HG02759 (cell line): Measurements from ENCODE around the gene AGAP6.
"Not testable (repeated sequence)": the region's sequence is repeated elsewhere in the genome, so short reads cannot be mapped to it uniquely, and the experiment has no call there.

Experiments used
- ATAC-seq: cut with Tn5 transposase; IDR thresholded peaks from one replicate; pipeline ENCODE4 v1.9.1; 2021; ENCODE audit warnings: mild to moderate bottlenecking, moderate library complexity; ENCODE audit not compliant: unreplicated experiment

AGAP6 gene

DNA sequence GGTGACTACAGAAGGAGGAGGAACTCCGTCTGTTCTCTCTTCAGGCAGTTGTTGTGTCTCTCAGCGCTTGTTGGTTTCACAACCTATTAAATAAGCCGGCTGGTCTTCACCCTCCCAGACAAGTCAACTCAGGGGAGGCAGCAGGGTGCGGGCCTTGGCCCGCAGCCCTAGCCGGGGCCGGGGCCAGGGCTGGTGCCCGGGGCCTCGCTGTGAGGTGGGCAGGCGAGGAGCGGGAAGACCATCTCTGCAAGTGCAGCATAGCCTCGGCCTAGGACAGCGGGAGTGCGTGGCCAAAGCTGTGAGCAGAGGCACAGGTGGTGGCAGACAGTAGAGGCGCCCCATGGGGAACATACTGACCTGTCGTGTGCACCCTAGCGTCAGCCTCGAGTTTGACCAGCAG is at the start of gene AGAP6:
TSS of gene AGAP6 (plus strand) at position 31 of the 400 bp plus-strand sequence. CDS start at position 341, 310 bp downstream.
- ATAC-seq, result not testable (repeated sequence)

- peak; percentile 77 for ATAC-seq
Measured at GRCh38 chr10:49941447-49942338, 46.5 kb upstream of the AGAP6 start, which contains the start of the genes PARG and TIMM23B. Gene PARG, minus strand, starts transcription at chr10:49942027. Its CDS starts 302 bp downstream, at chr10:49941725. Gene TIMM23B, plus strand, starts transcription at chr10:49942053. Its CDS starts 142 bp downstream, at chr10:49942195.

DNA sequence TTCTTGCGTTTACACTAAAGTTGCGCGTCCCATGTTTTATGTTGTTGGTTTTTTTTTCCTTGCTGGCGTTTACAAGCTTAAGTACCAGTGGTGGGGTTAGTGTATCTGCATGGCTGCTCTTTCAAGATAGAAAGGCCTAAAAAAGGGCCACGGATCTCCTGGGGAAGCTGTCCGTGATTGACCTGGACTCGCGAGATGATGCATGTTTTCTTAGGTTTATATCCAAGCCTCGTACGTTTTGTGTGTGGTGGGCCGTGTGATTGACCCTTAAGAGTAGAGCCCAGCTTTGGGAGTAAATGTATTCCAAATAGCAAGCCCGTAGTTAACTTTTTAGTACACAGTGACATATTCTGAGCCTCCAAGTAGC is 45.9 kb upstream of the AGAP6 start:
- ATAC-seq, result peak; percentile 18

- ATAC-seq, result not testable (repeated sequence)
Measured at GRCh38 chr10:49943607-49944006, 44.6 kb upstream of the AGAP6 start.

DNA sequence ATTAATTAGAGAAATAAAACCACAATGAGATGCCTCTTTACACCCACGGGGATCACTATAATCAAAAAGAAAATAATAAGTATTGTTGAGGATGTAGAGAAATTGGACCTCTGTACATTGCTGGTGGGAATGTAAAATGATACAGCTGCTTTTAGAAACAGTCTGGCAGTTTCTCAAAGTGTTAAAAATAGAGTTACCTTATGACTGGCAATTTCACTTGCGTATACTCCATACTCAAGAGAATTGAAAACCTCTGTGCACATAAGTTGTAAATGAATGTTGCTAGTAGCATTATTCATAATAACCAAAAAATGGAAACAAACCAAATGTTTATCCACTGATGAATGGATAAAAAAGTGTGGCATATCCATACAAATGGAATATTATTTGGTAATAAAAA is 40.1 kb upstream of the AGAP6 start:
- peak; percentile 70 for ATAC-seq

DNA sequence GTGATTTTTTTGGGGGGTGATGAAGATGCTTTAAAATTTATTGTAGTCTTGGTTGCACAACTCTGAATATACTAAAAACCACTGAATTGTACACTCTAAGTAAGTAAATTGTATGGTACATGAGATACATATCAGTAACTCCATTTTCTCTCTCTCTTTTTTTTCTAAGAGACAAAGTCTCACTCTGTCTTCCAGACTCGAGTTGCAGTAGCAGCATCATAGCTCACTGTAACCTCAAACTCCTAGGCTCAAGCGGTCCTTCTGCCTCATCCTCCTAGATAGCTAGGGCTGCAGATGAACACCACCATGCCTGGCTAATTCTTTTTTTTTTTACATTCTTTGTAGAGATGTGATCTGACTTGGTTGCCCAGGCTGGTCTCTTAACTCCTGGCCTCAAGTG is 39.5 kb upstream of the AGAP6 start:
- ATAC-seq, result not testable (repeated sequence)

DNA sequence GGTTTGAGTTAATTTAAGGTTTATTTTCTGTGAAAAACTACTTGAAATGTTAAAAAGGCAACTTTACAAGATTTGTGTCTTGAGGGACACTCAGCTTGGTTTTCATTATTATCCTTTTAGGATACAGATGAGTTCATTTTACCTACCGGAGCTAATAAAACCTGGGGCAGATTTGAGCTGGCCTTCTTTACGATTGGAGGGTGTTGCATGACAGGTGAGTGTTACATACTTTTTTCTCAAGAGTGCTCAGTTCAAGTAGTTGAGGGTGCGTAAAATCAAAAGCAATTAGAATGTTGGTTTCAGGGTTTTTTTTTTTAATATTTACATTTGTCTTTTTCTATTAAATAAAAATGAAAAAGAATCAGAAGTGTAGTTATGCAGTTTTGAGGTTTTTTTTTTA is 36.2 kb upstream of the AGAP6 start:
- ATAC-seq, result not testable (repeated sequence)

GRCh38 chr10:49953122-49953521 is 35.1 kb upstream of the AGAP6 start:
- ATAC-seq, result not testable (repeated sequence)

DNA sequence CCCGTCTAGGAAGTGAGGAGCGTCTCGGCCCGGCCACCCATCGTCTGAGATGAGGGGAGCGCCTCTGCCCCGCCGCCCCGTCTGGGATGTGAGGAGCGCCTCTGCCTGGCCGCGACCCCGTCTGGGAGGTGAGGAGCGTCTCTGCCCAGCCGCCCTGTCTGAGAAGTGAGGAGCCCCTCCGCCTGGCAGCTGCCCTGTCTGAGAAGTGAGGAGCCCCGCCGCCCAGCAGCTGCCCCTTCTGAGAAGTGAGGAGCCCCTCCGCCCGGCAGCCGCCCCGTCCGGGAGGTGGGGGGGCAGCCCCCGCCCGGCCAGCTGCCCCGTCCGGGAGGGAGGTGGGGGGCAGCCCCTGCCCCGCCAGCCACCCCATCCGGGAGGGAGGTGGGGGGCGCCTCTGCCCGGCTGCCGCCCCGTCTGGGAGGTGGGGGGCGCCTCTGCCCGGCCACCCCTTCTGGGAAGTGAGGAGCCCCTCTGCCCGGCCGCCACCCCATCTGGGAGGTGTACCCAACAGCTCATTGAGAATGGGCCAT is 17.8 kb upstream of the AGAP6 start:
- not testable (repeated sequence) for ATAC-seq

DNA sequence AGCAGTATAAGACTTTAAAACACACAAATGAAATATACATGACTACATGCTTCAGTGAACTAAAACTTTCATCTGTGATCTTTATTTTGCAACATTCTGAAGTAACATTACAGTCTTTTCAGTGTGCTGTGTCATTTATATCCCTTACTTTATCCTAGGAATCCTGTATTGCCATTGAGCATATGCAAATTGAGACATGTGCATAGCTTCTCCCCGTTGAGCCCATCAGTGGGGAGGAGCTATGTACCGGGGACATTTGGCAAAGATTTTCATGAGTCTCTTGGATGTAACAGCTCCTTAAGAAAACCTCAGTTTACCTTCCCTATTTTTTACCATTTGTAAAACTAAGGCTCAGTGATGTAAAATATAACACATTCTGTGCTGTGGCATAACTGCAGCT is 16.7 kb upstream of the AGAP6 start:
- not testable (repeated sequence) for ATAC-seq

DNA sequence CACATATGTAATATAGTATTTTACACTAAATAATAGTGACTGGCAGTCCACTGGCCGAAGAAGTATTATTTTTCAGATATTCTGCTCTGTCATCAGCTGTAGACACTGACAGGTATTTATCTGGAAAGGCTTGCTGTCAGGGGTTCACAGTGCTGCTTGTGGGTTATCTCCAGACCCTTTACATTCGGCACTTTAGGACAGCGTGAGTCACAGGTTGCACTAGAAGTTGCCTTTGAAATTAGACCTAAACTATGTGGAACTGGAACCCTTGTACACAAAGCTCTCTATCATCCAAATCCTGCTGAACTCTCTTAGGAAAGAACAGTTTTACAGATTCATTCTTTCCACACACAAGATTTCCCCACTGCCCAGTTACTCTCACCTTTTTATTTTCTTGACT is 16.1 kb upstream of the AGAP6 start:
- ATAC-seq, result not testable (repeated sequence)

DNA sequence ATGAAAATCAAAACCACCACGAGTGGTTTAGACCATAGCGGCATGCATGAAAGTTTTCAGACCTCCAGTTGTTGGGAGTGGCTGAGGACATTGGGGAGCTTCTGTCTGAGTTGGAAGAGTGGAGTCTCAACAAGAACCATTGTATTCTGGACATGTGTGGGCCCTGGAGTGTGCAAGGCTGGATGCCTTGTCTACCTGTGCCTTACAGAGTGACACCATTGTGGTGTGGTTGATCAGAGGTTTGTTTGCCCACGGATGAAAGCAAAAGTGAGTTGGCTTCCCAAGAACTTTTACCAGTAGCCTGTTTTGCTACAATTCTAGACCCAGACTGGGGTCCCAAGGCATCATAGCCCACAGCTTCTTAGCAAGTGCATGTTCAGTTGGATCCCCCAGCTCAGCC is 10.4 kb upstream of the AGAP6 start:
- not testable (repeated sequence) for ATAC-seq

DNA sequence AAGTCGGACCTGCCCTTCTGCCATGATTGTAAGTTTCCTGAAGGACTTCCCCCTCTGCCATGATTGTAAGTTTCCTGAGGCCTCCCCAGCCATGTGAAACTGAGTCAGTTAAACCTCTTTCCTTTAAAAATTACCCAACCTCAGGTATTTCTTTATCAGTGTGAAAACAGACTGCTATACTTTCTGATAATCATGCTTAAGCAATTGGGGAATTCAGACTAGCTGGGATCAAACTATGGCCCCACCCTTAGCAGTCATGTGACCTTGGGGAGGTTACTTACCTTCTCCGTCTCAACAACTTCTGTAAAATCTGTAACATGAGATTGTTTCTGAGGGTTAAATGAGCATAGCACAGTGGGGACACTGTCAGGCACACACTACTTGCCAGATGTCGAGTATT is 999 bp upstream of the AGAP6 start:
- not testable (repeated sequence) for ATAC-seq

DNA sequence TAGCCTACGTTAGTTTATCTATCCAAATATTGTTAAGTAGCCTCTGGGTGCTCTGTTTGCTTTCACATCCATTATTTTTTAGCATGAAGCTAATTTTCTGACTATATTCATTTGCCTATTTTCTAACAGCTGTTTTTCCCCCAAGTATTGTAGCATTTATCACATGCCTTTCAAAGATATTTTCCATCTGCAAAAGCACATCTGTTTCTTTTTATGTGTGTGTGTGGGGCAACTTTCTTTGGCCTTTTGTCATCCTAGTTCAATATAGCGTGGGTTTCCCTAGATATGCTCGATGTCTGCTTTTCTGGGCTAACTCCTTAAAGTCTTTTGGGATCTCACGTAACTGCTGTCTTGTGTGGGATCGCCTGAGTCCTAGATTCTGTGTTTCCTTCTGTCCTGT is 7.1 kb downstream of the AGAP6 start:
- not testable (repeated sequence) for ATAC-seq

GRCh38 chr10:50014024-50014423 is 25.8 kb downstream of the AGAP6 start:
- not testable (repeated sequence) for ATAC-seq

GRCh38 chr10:50015596-50016220 is 27.5 kb downstream of the AGAP6 start:
- not testable (repeated sequence) for ATAC-seq

- not testable (repeated sequence) for ATAC-seq
Measured at GRCh38 chr10:50016926-50017325, 28.7 kb downstream of the AGAP6 start.

GRCh38 chr10:50017646-50018045 is 29.4 kb downstream of the AGAP6 start:
- not testable (repeated sequence) for ATAC-seq

GRCh38 chr10:50019279-50019678 is 31.1 kb downstream of the AGAP6 start:
- ATAC-seq, result not testable (repeated sequence)

DNA sequence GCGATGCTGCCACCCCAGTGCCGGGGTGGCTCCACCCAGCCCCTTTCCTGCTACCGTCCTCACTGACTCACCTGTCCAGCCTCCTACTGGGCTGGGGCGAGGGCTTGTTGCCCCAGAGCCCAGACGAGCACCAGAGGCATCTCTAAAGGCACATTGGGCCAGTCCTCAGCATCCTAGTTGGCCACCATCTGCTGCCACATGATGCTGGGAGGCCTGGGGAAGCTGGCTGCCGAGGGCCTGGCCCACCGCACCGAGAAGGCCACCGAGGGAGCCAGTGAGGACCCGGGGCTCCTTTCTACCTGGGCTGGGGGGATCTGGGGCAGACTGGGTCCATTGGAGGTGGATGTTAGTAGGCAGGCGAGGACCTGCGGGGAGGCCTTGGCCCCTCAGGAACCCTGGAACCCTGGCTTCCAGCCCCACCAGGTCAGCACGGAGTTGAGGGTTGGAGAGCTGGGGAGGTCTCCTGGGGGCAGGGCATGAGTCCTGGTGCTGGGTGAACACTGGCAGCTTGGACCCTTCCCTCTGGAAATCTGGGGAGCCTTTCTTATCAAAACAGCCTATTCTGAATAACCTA is 32.3 kb downstream of the AGAP6 start:
- ATAC-seq, result not testable (repeated sequence)

- ATAC-seq, result no peak
Measured at GRCh38 chr10:50021646-50022045, 33.4 kb downstream of the AGAP6 start.
